HG02588 (cell line): ENCODE measurements around the gene SCYL3.
"Not testable (repeated sequence)": the region's sequence is repeated elsewhere in the genome, so short reads cannot be mapped to it uniquely, and the experiment has no call there.

ENCODE experiments used
- ATAC-seq: cut with Tn5 transposase; IDR thresholded peaks from one replicate; pipeline ENCODE4 v1.9.1; 2021; ENCODE audit warnings: mild to moderate bottlenecking, moderate library complexity; ENCODE audit not compliant: unreplicated experiment

The SCYL3 gene

GRCh38 chr1:169893645-169894423 lies at the start of gene SCYL3:
SCYL3 (minus strand) TSS chr1:169893896; CDS start chr1:169888840, 5,056 bp downstream.
- peak; percentile 89 for ATAC-seq

GRCh38 chr1:169941982-169942830 lies 48.5 kb upstream of the SCYL3 start:
- no peak for ATAC-seq

GRCh38 chr1:169933984-169934725 lies 40.5 kb upstream of the SCYL3 start:
- no peak for ATAC-seq

GRCh38 chr1:169931795-169932231 lies 38.1 kb upstream of the SCYL3 start:
- ATAC-seq: no peak

- no peak for ATAC-seq
Measured at GRCh38 chr1:169929210-169929526, 35.5 kb upstream of the SCYL3 start.

- peak; percentile 71 for ATAC-seq
Measured at GRCh38 chr1:169928438-169929209, 34.9 kb upstream of the SCYL3 start.

GRCh38 chr1:169925505-169926482 lies 32.1 kb upstream of the SCYL3 start:
- no peak for ATAC-seq

GRCh38 chr1:169924829-169925228 lies 31.1 kb upstream of the SCYL3 start:
- ATAC-seq: no peak

- no peak for ATAC-seq
Measured at GRCh38 chr1:169924063-169924462, 30.4 kb upstream of the SCYL3 start.

- no peak for ATAC-seq
Measured at GRCh38 chr1:169921080-169921479, 27.4 kb upstream of the SCYL3 start.

- ATAC-seq: no peak
Measured at GRCh38 chr1:169918927-169919326, 25.2 kb upstream of the SCYL3 start.

- not testable (repeated sequence) for ATAC-seq
Measured at GRCh38 chr1:169918220-169918619, 24.5 kb upstream of the SCYL3 start.

- no peak for ATAC-seq
Measured at GRCh38 chr1:169915150-169915549, 21.5 kb upstream of the SCYL3 start.

GRCh38 chr1:169914531-169914930 lies 20.8 kb upstream of the SCYL3 start:
- ATAC-seq: no peak

GRCh38 chr1:169909499-169909898 lies 15.8 kb upstream of the SCYL3 start:
- no peak for ATAC-seq

GRCh38 chr1:169906938-169907337 lies 13.2 kb upstream of the SCYL3 start:
- ATAC-seq: no peak

- no peak for ATAC-seq
Measured at GRCh38 chr1:169904834-169905233, 11.1 kb upstream of the SCYL3 start.

- no peak for ATAC-seq
Measured at GRCh38 chr1:169902751-169903150, 9.1 kb upstream of the SCYL3 start.

GRCh38 chr1:169901115-169901514 lies 7.4 kb upstream of the SCYL3 start:
- no peak for ATAC-seq
